NCI-H1694 (cell line): ENCODE data around the gene PLA2G4E.
A peak's percentile ranks its signal among the peaks of the same experiment; 100 is the strongest.

Experiments
- DNase-seq: peaks from one replicate; lab custom pipeline; 2025; lab: John Stamatoyannopoulos, UW

The PLA2G4E gene

DNA sequence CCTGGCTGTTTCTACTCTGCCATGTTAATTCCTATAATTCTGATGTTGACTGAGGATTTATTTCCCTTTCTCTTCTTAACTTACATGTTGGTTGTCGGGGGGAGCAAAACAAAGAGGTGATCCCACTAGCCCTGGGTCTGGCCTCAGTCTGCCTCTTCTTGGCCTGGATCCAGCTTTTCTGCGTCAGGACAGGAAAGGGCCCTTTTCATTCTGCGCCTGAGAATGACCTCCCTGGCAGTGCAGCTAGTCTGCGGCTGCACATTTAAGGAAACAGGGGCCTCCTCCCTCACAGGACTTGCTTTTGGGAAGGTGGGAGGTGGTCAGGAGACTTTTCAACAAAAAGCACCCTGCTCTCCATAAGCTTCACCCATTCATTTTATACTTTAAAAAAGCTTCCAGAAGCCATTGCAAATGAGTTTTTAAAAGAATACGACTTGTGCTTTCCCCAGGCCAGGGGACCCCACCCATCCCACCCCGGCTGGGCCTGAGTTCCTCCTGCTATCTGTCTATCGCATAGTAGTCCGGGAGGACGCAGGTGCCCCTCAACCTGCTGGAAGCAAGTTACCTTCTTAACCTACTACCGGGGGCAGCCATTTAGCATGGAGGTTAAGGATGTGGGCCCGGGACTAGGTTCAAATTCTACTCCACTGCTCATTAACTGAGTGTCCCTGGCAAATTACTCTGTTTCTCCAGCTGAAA is 27.2 kb downstream of the PLA2G4E start:
- no peak for DNase-seq

- DNase-seq: no peak
Observed at GRCh38 chr15:41992803-41993190, 28.0 kb downstream of the PLA2G4E start.

DNA sequence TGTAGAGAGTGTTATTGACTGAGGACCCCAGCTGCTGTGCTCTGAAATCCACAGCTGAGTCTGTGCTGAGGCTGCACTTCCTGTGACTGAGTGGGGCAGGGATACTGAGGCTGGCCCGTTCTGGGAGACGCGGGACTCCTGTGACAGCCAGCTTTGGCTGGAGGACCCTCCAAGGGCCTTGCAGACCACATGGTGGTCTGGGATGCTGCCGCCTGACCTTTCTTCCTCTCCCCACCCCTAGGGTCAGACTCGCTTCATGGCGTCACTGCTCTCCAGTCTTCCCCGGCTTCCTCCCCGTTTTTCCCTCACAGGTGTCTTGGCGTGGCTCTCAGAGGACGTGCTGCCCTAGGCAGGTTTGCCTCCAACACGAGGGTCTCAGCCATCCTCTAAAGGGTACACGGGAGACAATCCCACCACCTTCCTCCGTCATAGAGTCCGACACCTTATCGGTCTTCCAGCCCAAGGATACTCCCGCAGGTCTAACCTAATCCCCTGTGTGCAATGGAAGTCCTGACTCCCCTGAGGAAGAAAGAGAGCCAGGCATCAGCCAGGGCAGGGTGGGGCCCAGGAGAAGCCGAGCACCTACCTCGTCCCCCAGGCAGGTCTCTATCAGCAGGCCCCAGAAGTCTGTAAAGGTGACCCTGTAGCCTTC is 28.6 kb downstream of the PLA2G4E start:
- DNase-seq: no peak

- DNase-seq: no peak
Observed at GRCh38 chr15:41990691-41991090, 30.2 kb downstream of the PLA2G4E start.

DNA sequence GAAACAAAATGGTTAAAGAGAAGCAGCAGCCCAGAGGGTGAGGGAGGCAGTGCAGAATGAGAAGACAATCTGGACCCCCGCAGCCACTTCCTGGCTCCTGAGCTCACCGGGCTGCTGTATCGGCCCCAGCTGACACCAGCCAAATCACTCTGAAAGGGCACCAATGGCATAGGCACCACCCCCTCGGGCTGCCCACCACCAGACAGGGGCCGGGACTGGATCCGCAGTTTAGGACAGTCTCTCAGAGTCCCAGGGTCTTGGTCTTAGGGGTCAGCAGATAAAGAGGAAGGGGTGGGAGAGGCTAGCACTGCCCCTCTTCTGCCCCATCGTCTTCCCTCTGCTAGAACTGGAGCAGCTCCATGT is 30.6 kb downstream of the PLA2G4E start:
- DNase-seq: no peak

DNA sequence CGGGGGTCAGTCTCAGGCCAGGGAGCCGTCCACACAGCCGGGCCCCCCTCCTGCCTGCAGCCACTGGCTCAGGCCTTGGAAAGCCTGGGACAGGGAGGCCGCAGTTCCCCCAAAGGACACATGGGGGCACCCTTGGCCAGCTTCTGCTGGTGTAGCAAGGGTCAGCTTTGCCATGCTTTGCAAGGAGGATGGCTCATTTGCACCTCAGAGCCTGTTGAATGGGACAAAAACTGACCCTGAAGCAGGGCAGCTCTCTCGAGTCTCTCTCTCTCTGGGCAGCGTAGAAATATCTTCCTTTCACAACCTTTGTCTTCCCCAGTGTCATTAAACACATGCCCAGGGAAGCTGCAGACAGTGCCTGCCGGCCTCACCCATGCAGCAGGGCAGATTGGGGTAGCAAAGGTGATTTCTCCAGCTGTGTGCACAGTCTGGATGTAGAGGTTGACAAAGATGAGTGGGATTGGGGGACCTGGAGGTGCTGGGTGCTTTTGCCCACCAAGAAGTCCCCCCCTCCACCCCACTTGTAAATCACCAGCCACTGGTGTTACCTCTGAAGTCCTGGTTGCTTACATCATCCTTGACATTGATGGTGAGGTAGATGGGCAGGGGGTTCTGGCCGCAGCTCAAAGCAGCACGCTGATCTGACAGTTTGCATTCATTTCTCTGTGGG is 31.1 kb downstream of the PLA2G4E start:
- DNase-seq: peak; percentile 70

GRCh38 chr15:41988896-41989572 is 31.8 kb downstream of the PLA2G4E start:
- no peak for DNase-seq

GRCh38 chr15:41987925-41988275 is 32.9 kb downstream of the PLA2G4E start:
- DNase-seq: no peak

DNA sequence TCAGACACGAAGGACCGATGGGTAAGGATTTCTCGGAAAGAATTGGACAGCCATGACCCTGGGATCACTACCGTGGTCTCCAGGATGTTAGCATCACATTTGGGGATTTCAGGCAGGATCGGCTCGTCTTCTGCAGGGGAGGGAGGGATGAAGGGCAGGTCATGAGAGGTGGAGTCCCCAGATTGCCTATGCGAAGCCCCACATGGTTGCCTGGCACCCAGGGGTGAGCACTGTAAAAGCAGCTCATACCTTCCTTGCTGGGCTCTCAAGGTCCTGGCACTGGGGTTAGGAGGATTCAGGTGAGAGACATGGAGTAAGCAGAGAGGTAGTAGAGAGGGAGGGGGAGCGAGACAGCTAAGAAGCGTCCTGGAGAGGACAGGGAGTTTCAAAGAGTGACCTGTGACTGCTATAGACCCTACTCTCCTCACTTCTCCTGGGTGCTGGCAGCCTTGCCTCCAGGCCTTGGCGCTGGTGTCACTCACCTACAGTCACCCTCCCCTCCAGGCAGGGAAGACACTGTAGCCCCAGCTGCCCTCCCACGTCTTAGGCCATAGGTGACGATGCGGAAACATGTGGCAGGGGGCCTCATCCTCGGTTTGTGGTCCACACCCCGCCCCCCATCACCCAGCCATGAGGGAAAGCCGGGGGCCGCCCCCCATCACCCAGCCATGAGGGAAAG is 33.5 kb downstream of the PLA2G4E start:
- no peak for DNase-seq

DNA sequence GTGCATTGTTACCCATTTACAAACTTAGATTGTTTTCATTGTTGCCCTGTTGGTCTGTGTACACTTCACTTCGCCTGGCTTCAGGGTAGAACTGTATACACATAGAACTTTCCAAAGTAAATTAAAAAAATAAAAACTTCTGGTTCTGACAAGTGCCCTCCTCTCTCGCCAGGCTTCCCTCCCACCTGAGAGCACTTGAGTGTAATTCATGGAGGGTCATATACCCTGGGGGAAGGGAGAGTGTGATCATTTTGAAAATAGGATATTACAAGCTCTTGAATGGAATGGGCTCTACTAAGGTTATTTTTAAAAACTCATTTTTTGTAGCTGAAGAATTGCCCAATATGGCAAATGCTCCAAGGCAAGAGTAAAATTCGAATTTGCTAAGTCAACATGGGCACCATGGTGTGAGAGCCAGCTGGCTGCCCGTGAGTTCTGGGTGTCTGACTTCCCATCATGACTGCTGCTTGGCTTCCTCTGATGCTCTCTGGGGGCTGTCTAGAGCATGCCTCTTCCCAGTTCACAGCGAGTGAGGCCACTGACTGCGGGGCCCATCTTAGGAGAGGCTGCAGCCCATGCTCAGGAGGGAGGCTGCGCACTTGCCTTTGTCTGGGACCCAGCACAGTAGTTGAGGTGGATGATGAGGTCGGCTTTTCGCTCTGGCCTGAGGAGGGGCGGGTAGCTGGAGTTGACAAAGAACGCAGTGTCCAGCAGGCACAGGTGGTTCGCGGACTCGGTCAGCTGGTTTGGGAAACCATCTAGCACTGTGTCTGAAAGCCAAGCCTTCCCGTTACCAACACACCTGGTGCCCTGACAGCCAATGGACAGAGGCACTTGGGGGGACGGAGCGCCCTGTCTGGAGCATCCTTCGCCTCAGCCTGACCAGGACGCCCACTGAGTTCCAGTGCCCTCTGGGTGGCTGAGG is 35.3 kb downstream of the PLA2G4E start:
- DNase-seq: no peak

DNA sequence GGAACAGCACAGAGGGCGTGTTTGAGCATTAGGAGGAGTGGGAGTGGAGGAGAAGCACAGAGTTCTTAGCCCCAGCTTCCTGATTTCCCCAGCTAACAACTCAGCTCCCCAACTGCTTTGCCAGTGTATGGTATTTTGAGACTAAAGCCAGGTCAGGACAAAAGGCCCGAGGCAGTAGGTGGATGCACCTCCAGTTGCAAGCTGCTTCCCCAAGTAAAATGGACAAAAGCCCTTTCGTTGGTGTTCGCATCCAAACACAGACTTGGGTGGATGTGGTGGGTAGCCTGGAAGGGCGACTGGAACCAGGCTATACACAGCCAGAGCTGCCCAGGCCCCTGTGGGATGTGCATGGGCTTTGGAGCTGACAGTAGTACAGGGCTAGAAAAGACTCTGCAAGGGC is 36.2 kb downstream of the PLA2G4E start:
- no peak for DNase-seq

GRCh38 chr15:41983621-41984571 is 36.9 kb downstream of the PLA2G4E start:
- DNase-seq: no peak

DNA sequence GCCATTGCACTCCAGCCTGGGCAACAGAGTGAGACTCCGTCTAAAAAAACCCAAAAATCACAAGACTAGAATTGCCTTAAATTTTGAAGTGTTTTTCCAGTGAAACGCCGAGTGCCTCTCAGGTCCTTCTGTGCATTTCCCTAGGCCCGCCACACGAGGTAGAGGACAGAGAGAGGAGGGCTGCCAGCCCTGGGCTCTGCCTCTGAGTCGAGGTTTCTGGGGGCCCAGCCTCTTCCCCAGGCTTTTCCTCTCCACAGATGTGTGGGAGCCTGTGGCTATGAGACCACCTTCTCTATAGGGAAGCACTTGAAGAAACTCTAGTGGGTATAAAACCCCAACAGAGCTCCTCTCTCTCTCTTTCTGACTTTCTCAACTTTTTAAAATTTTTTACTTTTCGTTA is 37.6 kb downstream of the PLA2G4E start:
- no peak for DNase-seq

- no peak for DNase-seq
Observed at GRCh38 chr15:41982133-41982930, 38.5 kb downstream of the PLA2G4E start.

- DNase-seq: no peak
Observed at GRCh38 chr15:41981371-41982132, 39.3 kb downstream of the PLA2G4E start.

- no peak for DNase-seq
Observed at GRCh38 chr15:41980654-41981323, 40.1 kb downstream of the PLA2G4E start.

DNA sequence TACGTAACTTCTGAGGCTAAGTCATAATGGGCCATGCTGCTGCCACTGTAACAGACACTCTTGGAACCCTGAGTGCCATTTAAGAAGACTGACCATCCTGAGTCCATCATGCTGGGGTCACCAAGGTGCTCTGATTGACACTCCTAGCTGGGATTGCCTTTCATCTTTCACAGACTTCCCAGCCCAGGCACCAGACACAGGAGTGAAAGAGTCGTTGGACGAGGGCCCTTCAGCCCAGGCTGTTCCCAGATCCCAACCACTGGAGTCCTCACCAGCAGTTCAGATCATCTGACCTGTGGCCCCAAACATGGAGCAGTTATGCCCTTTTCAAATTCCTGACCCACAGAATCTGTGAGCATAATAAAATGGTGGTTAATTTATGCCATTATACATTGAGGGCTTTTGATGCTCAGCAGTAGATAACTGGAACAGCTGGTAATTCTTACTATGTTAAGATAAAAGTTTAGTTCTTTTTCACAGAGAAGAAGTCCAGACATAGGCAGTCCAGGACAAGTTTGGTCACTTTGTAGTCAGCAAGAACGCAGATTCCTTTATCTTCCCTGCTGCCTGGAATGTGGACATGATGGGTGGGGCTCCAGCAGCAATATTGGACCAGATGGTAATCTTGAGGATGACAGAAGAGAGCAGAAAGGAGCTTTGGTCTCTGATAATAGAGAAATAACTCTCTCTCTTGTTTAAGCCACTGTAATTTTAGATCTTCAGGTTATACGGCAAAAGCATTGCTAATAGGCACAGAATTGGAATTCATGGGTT is 41.2 kb downstream of the PLA2G4E start:
- no peak for DNase-seq
